HG02840 (cell line): ENCODE data around the gene DIRAS2.

Experiments
- ATAC-seq: cut with Tn5 transposase; IDR thresholded peaks from one replicate; pipeline ENCODE4 v1.9.1; 2021; ENCODE audit warnings: mild to moderate bottlenecking, moderate library complexity, moderate number of reproducible peaks; ENCODE audit not compliant: unreplicated experiment, low FRiP score

Gene DIRAS2

GRCh38 chr9:90613502-90613901 is 29.1 kb downstream of the DIRAS2 start:
- ATAC-seq, result no peak

GRCh38 chr9:90612957-90613356 is 29.7 kb downstream of the DIRAS2 start:
- no peak for ATAC-seq

GRCh38 chr9:90611568-90611967 is 31.1 kb downstream of the DIRAS2 start:
- no peak for ATAC-seq

GRCh38 chr9:90611121-90611520 is 31.5 kb downstream of the DIRAS2 start:
- no peak for ATAC-seq

GRCh38 chr9:90607701-90608516 is 34.7 kb downstream of the DIRAS2 start:
- no peak for ATAC-seq

GRCh38 chr9:90600029-90600428 is 42.6 kb downstream of the DIRAS2 start:
- no peak for ATAC-seq

GRCh38 chr9:90598191-90598590 is 44.4 kb downstream of the DIRAS2 start:
- no peak for ATAC-seq

- ATAC-seq, result no peak
Observed at GRCh38 chr9:90593646-90594045, 49.0 kb downstream of the DIRAS2 start.

GRCh38 chr9:90580576-90580975 is 62.0 kb downstream of the DIRAS2 start:
- no peak for ATAC-seq

GRCh38 chr9:90579181-90579580 is 63.4 kb downstream of the DIRAS2 start:
- ATAC-seq, result no peak

GRCh38 chr9:90578126-90578815 is 64.4 kb downstream of the DIRAS2 start:
- ATAC-seq, result no peak

GRCh38 chr9:90569511-90569910 is 73.1 kb downstream of the DIRAS2 start:
- no peak for ATAC-seq

GRCh38 chr9:90568667-90569066 is 74.0 kb downstream of the DIRAS2 start:
- ATAC-seq, result no peak

- ATAC-seq, result no peak
Observed at GRCh38 chr9:90562229-90562628, 80.4 kb downstream of the DIRAS2 start.
